Measurements from ENCODE around the gene CDH23. TPM values are rescaled to one million over a fixed set of nuclear protein-coding genes. Genes with fewer than 3 reads are reported as not detected.

The CDH23 gene
- total and polyA plus RNA-seq, 10 of the 15 experiments (the other 5 are each of a cell fraction or from before 2014, with no cell fraction given), result 0.09 to 0.40 (median 0.15) TPM; not detected in 1

- no peak for TF ChIP-seq ZNF687 (IDR thresholded peaks at IDR 0.05)
These were observed 184.7 kb downstream of the CDH23 start (continued) for GRCh38 chr10:71581376-71581775.

GRCh38 chr10:71582019-71582418 lies 185.3 kb downstream of the CDH23 start:
- no peaks in the 10 kb centered on the region for H4K20me1 ChIP-seq (ENCODE audit: control insufficient read depth, insufficient read depth)
- no peak overlapping the region for H3K9ac ChIP-seq (ENCODE audit: control insufficient read depth, insufficient read depth, low read length)
- FAIRE-seq (no peak), DNase-seq (ENCODE audit: low read depth, low spot score) (no peak), ATAC-seq (0 out of 3 replicates have a peak, but pooled peaks have one; percentile 23)
- no peaks in the 10 kb centered on the region; a peak in 1 of 4 replicates for H3K27me3 ChIP-seq (replicated peaks in 1 of 2; ENCODE audit: control insufficient read depth in 2 of 2, insufficient read depth in 2 of 2, low read length in 1 of 2)
- no peaks in the 10 kb centered on the region for H3K4me1 ChIP-seq (ENCODE audit: control insufficient read depth, insufficient read depth, low read length)
- no peak for TF ChIP-seq TARDBP (IDR thresholded peaks at IDR 0.05; ENCODE audit: borderline replicate concordance)
- peak; percentile 81 for TF ChIP-seq REST (IDR thresholded peaks at IDR 0.05; ENCODE audit: low read depth, low read length)
- TF ChIP-seq GATAD2B (conservative IDR thresholded peaks at IDR 0.05; ENCODE audit: low read depth), result no peak
- in situ Hi-C loops (cut with MboI), result no loop called here
- no peak overlapping the region for H3K27ac ChIP-seq (ENCODE audit: control insufficient read depth, insufficient read depth)
- no TSS peak for BruUV-seq (replicated peaks)
- SMC1A ChIA-PET (ENCODE audit: uncharacterized antibody, unreplicated experiment), result no interaction called here
- no peaks in the 10 kb centered on the region for H3K36me3 ChIP-seq (ENCODE audit: control insufficient read depth in 2 of 2, insufficient read depth in 2 of 2, low read length in 1 of 2)
- H3K4me2 ChIP-seq (ENCODE audit: control insufficient read depth, insufficient read depth), result no peak overlapping the region
- H3K79me2 ChIP-seq (ENCODE audit: control insufficient read depth, insufficient read depth, low read length), result no peaks in the 10 kb centered on the region
- no peaks in the 10 kb centered on the region for H3K9me3 ChIP-seq (replicated peaks; ENCODE audit: control insufficient read depth, insufficient read depth, low read length)
- RAD21 ChIA-PET (ENCODE audit: unreplicated experiment), result no interaction called here
- CTCF ChIA-PET, result interaction anchor here (0.9 to 2.2 kb wide), 2 partner anchors 12 to 263 kb away, joined by 3 to 8 read pairs; no protein-coding TSS in a partner anchor
- 32% methylated on average over 3 of the region's 3 CpGs for WGBS (ENCODE audit: insufficient coverage, insufficient replicate concordance, low lambda C conversion rate, missing lambda C conversion rate)
- intact Hi-C loops (cut with micrococcal nuclease; ENCODE audit: unreplicated experiment), result no loop called here
- H2AFZ ChIP-seq (ENCODE audit: control insufficient read depth, low read depth, low read length), result no peak overlapping the region
- POLR2A ChIA-PET, result no interaction called here
- no peak overlapping the region for H3K4me3 ChIP-seq

Measured in GM12878 (cell line).